SK-N-SH treated with all-trans-retinoic acid at 6 μM for 48 hours (cell line): Measurements from ENCODE around the gene MRPS27.

ENCODE experiments used
- TOX ChIP-seq: fragments of 250-450 bp; sonication (Bioruptor Pico); IDR thresholded peaks from 2 replicates; pipeline ENCODE4 v1.8.0; 2021; ENCODE audit warnings: mild to moderate bottlenecking, moderate library complexity, borderline replicate concordance
- ZC3H10 ChIP-seq: fragments of 250-450 bp; sonication (Bioruptor Pico); IDR thresholded peaks from 2 replicates; pipeline ENCODE4 v1.5.1; 2021; ENCODE audit warnings: mild to moderate bottlenecking, moderate library complexity
- ZNF70 ChIP-seq: fragments of 450-650 bp; formaldehyde crosslinking; IDR thresholded peaks from 2 replicates; pipeline ENCODE4 v1.5.0; 2020; ENCODE audit warnings: mild to moderate bottlenecking, moderate library complexity
- TF ChIP-seq, protein P1 (sequence below): fragments of 250-450 bp; sonication (Bioruptor Pico); IDR thresholded peaks from 2 replicates; pipeline ENCODE4 v1.8.0; 2020; ENCODE audit warnings: mild to moderate bottlenecking, moderate library complexity, borderline replicate concordance
- TF ChIP-seq, protein P2 (sequence below): fragments of 250-450 bp; sonication (Bioruptor Pico); IDR thresholded peaks from 2 replicates; pipeline ENCODE4 v1.5.0; 2020; ENCODE audit warnings: mild to moderate bottlenecking, moderate library complexity
- TF ChIP-seq, protein P3 (sequence below): fragments of 250-450 bp; sonication (Bioruptor Pico); IDR thresholded peaks from 2 replicates; pipeline ENCODE4 v1.8.0; 2021; ENCODE audit warnings: low read depth, mild to moderate bottlenecking, moderate library complexity, borderline replicate concordance
- TF ChIP-seq, protein P4 (sequence below): fragments of 250-450 bp; sonication (Bioruptor Pico); IDR thresholded peaks from 2 replicates; pipeline ENCODE4 v1.5.1; 2021; ENCODE audit warnings: mild to moderate bottlenecking, moderate library complexity

DNA sequence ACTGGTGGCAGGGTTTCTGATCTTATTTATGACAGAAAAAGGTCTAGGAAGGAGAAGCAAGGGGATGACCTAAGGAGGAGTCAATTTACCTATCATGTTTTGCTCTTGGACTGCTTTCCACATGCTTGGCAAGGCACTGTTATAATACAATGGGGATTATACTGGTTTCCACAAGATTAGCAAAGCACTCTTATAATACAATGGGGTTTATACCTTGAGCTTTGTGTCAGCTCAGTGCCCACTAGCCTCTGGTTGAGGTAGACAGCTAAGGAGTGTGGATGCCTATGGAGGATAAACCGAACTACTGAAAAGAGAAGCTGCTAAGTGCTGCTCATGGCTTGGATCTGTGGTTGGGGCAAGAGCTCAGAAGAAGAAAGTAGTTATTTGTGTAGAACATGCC lies 68.7 kb downstream of the MRPS27 start:
- TF ChIP-seq ZNF70 (CRISPR knock-in tag) = no peak
- TF ChIP-seq, protein P1, sequence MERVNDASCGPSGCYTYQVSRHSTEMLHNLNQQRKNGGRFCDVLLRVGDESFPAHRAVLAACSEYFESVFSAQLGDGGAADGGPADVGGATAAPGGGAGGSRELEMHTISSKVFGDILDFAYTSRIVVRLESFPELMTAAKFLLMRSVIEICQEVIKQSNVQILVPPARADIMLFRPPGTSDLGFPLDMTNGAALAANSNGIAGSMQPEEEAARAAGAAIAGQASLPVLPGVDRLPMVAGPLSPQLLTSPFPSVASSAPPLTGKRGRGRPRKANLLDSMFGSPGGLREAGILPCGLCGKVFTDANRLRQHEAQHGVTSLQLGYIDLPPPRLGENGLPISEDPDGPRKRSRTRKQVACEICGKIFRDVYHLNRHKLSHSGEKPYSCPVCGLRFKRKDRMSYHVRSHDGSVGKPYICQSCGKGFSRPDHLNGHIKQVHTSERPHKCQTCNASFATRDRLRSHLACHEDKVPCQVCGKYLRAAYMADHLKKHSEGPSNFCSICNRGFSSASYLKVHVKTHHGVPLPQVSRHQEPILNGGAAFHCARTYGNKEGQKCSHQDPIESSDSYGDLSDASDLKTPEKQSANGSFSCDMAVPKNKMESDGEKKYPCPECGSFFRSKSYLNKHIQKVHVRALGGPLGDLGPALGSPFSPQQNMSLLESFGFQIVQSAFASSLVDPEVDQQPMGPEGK (CRISPR knock-in tag) = no peak
- TF ChIP-seq, protein P2, sequence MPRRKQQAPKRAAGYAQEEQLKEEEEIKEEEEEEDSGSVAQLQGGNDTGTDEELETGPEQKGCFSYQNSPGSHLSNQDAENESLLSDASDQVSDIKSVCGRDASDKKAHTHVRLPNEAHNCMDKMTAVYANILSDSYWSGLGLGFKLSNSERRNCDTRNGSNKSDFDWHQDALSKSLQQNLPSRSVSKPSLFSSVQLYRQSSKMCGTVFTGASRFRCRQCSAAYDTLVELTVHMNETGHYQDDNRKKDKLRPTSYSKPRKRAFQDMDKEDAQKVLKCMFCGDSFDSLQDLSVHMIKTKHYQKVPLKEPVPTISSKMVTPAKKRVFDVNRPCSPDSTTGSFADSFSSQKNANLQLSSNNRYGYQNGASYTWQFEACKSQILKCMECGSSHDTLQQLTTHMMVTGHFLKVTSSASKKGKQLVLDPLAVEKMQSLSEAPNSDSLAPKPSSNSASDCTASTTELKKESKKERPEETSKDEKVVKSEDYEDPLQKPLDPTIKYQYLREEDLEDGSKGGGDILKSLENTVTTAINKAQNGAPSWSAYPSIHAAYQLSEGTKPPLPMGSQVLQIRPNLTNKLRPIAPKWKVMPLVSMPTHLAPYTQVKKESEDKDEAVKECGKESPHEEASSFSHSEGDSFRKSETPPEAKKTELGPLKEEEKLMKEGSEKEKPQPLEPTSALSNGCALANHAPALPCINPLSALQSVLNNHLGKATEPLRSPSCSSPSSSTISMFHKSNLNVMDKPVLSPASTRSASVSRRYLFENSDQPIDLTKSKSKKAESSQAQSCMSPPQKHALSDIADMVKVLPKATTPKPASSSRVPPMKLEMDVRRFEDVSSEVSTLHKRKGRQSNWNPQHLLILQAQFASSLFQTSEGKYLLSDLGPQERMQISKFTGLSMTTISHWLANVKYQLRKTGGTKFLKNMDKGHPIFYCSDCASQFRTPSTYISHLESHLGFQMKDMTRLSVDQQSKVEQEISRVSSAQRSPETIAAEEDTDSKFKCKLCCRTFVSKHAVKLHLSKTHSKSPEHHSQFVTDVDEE (CRISPR knock-in tag) = no peak
- no peak for TF ChIP-seq ZC3H10 (CRISPR knock-in tag)
- TF ChIP-seq, protein P3, sequence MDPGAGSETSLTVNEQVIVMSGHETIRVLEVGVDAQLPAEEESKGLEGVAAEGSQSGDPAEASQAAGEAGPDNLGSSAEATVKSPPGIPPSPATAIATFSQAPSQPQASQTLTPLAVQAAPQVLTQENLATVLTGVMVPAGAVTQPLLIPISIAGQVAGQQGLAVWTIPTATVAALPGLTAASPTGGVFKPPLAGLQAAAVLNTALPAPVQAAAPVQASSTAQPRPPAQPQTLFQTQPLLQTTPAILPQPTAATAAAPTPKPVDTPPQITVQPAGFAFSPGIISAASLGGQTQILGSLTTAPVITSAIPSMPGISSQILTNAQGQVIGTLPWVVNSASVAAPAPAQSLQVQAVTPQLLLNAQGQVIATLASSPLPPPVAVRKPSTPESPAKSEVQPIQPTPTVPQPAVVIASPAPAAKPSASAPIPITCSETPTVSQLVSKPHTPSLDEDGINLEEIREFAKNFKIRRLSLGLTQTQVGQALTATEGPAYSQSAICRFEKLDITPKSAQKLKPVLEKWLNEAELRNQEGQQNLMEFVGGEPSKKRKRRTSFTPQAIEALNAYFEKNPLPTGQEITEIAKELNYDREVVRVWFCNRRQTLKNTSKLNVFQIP = no peak
- TF ChIP-seq, protein P4, sequence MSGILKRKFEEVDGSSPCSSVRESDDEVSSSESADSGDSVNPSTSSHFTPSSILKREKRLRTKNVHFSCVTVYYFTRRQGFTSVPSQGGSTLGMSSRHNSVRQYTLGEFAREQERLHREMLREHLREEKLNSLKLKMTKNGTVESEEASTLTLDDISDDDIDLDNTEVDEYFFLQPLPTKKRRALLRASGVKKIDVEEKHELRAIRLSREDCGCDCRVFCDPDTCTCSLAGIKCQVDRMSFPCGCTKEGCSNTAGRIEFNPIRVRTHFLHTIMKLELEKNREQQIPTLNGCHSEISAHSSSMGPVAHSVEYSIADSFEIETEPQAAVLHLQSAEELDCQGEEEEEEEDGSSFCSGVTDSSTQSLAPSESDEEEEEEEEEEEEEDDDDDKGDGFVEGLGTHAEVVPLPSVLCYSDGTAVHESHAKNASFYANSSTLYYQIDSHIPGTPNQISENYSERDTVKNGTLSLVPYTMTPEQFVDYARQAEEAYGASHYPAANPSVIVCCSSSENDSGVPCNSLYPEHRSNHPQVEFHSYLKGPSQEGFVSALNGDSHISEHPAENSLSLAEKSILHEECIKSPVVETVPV (CRISPR knock-in tag) = no peak
- no peak for TF ChIP-seq TOX (CRISPR knock-in tag)
